T-cell (primary cell): ENCODE results near the gene C10orf90. TPM values are rescaled to one million over a fixed set of nuclear protein-coding genes. Genes with fewer than 3 reads are reported as not detected.
A peak's percentile ranks its signal among the peaks of the same experiment; 100 is the strongest.

Source experiments
- ATAC-seq, 4 experiments: fragments of 200-7000 bp in 3 of 4; fragments of 150-1000 bp in 1 of 4; cut with Tn5 transposase; replicated peaks in 1 of 4; 1 replicate in 3 of 4; 2 replicates in 1 of 4; pipeline ENCODE4 v1.10.0; 2021; ENCODE audit warnings: moderate library complexity in 3 of 4, mild to moderate bottlenecking in 2 of 4, moderate number of reproducible peaks in 1 of 4
- CTCF ChIA-PET, 2 donors: fragments of 300-600 bp; sonication (Branson Sonifier 250); formaldehyde crosslinking; loops; one replicate each; lab custom pipeline; 2022; ENCODE audit warnings: antibody characterized with exemption in 2 of 2; lab: Charles Lee
- POLR2A ChIA-PET, 2 donors: fragments of 300-600 bp; sonication (Branson Sonifier 250); formaldehyde crosslinking; loops; one replicate each; lab custom pipeline; 2022; ENCODE audit warnings: antibody characterized with exemption in 2 of 2; lab: Charles Lee
- DNase-seq, 35 experiments: peaks; one replicate each; pipeline versions ENCODE4 v3.0.0 to v3.0.0-alpha.2; 2013 to 2023
- H3K27ac ChIP-seq: one replicate; pipeline ENCODE4 v1.5.1; 2013; ENCODE audit warnings: low read length
- H3K27me3 ChIP-seq, 2 experiments: replicated peaks in 1 of 2; 1 replicate in 1 of 2; 2 replicates in 1 of 2; pipeline versions ENCODE4 v1.6.1 to v1.7.0; 2013; ENCODE audit warnings: low read length in 1 of 2, mixed read lengths in 1 of 2; ENCODE audit not compliant: control insufficient read depth in 2 of 2, insufficient read depth in 2 of 2; ENCODE audit errors: extremely low read depth in 1 of 2
- H3K36me3 ChIP-seq, 2 donors: 1 replicate in 1 of 2; 2 replicates in 1 of 2; pipeline versions ENCODE4 v1.6.1 to v1.7.0; 2013; ENCODE audit warnings: low read length in 1 of 2; ENCODE audit not compliant: control insufficient read depth in 2 of 2, insufficient read depth in 1 of 2; ENCODE audit errors: extremely low read depth in 1 of 2
- H3K4me1 ChIP-seq, 2 experiments: 1 replicate in 1 of 2; 2 replicates in 1 of 2; pipeline versions ENCODE4 v1.6.1 to v1.7.0; 2013; ENCODE audit warnings: low read length in 2 of 2, mixed read lengths in 1 of 2; ENCODE audit not compliant: insufficient read depth in 2 of 2, control insufficient read depth in 1 of 2; ENCODE audit errors: extremely low read depth in 1 of 2
- H3K4me3 ChIP-seq, 2 donors: 1 replicate in 1 of 2; 2 replicates in 1 of 2; pipeline versions ENCODE4 v1.5.1 to v1.7.0; 2013; ENCODE audit warnings: mild to moderate bottlenecking in 2 of 2, low read length in 1 of 2, moderate library complexity in 1 of 2; ENCODE audit not compliant: control insufficient read depth in 1 of 2; ENCODE audit errors: extremely low read depth in 1 of 2
- H3K9me3 ChIP-seq: 2 replicates; pipeline ENCODE4 v1.7.0; 2013
- H3K27ac Mint-ChIP-seq, 2 donors: one replicate each; pipeline ENCODE4 v1.8.0; 2020 to 2021; ENCODE audit warnings: mild to moderate bottlenecking in 2 of 2, mixed read lengths in 2 of 2
- H3K27me3 Mint-ChIP-seq, 2 donors: one replicate each; pipeline ENCODE4 v1.8.0; 2021 to 2022; ENCODE audit warnings: mixed read lengths in 2 of 2
- H3K36me3 Mint-ChIP-seq: one replicate; pipeline ENCODE4 v1.8.0; 2021; ENCODE audit warnings: mixed read lengths
- H3K4me1 Mint-ChIP-seq, 3 donors: one replicate each; pipeline ENCODE4 v1.8.0; 2020 to 2022; ENCODE audit warnings: mixed read lengths in 3 of 3, mild to moderate bottlenecking in 1 of 3
- H3K4me3 Mint-ChIP-seq, 3 donors: one replicate each; pipeline ENCODE4 v1.8.0; 2020 to 2022; ENCODE audit warnings: mild to moderate bottlenecking in 3 of 3, mixed read lengths in 3 of 3, moderate library complexity in 3 of 3
- H3K9me3 Mint-ChIP-seq, 3 donors: one replicate each; pipeline ENCODE4 v1.8.0; 2020 to 2022; ENCODE audit warnings: mixed read lengths in 3 of 3
- WGBS: methylation state at CpG from one replicate; pipeline ENCODE4 v1.1.5; 2013; ENCODE audit warnings: missing lambda C conversion rate; ENCODE audit not compliant: insufficient coverage; 5-methylcytosine and 5-hydroxymethylcytosine counted together
- total RNA-seq, 35 experiments: library from RNA in 6 of 35; stranded (reverse) in 6 of 35; fragments of 120-200 nt in 1 of 35; gene quantifications; one replicate each; pipeline versions ENCODE4 v1.2.1 to v1.2.4 and lab custom pipeline; 2013 to 2026

Gene C10orf90
- total RNA-seq, 5 donors from 2014 or later (not counting 1 experiment from before 2014, with no cell fraction given), result not detected

DNA sequence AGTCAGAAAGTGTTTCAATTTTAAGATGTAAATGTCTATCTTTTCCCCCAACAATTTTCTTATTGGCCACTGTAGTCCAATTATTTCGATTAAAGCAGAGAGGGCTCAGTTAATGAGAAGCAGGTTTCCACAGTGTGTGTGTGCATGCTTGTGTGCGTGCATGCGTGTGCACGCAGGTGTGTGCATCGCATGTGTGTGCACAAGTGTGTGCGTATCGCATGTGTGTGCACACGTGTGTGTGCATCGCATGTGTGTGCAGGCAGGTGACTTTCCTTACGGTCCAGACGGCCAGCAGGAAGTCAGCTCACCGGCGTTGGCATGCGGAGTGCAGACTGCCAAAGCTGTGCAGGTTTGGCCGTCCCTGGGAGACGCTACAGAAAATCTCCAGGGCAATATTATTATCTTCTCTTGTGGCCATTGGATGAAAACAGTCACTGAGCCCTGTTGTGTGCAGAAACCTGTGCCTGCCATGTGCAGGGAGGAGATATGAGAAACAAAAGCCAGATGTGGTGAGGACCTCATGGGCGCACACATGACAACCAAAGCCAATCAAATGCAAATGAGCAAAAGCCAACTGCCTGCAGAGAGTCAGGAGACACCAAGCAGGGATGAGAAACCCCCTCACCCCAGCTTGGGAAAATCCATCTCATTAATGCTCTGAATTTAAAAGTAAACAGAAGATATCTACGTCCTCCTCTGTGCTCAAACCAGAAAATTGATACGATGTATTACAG is 70.4 kb downstream of the C10orf90 start:
- Histone ChIP-seq H3K27me3 (peaks cover 3 to 7% of the 10 kb centered on the region in 2 experiments), H3K4me1 (no peaks in the 10 kb centered on the region), H3K9me3 (no peaks in the 10 kb centered on the region), H3K4me3 (no peak overlapping the region), H3K27ac (no peak overlapping the region), H3K36me3 (no peaks in the 10 kb centered on the region)
- no peaks in the 10 kb centered on the region for H3K36me3 Mint-ChIP-seq
- H3K4me3 Mint-ChIP-seq, result no peak overlapping the region
- no peak overlapping the region for H3K27ac Mint-ChIP-seq
- WGBS, result 92% methylated on average over 14 of the region's 19 CpGs
- DNase-seq, result no peak
- no peaks in the 10 kb centered on the region for H3K4me1 Mint-ChIP-seq
- H3K9me3 Mint-ChIP-seq, result peaks cover 0 to 12% (median 3%) of the 10 kb centered on the region in 3 donors
- ChIA-PET CTCF (no interaction called here), POLR2A (no interaction called here)
- no peak for ATAC-seq
- peaks cover 1 to 4% of the 10 kb centered on the region in 2 donors for H3K27me3 Mint-ChIP-seq

DNA sequence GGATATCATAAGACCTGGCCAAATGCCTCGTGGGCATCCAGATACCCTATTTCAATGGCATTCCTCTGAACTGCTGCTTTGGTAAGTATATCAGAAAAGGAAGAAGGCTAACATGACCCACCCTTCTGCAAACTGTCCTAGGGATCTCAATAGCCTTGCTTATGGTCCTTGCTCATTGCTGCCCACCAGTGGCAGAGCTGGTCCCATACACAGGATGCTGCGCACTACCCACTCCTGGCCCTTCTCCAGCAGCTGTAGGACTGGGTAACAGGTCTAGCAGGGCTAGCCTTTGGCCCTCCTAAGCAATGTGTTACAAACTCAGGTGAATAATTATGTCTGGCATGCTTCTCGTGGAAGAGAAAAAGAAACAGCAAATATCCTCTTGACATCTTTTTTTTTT is 72.5 kb downstream of the C10orf90 start:
- Histone ChIP-seq H3K4me3 (no peak overlapping the region), H3K4me1 (no peaks in the 10 kb centered on the region), H3K27ac (no peak overlapping the region), H3K36me3 (no peaks in the 10 kb centered on the region), H3K9me3 (no peaks in the 10 kb centered on the region), H3K27me3 (peaks cover 3 to 4% of the 10 kb centered on the region in 2 experiments)
- ChIA-PET POLR2A (no interaction called here), CTCF (no interaction called here)
- Mint-ChIP-seq H3K27ac (no peak overlapping the region), H3K4me3 (no peak overlapping the region), H3K27me3 (peaks cover 1 to 4% of the 10 kb centered on the region in 2 donors), H3K4me1 (no peaks in the 10 kb centered on the region), H3K36me3 (no peaks in the 10 kb centered on the region), H3K9me3 (peaks cover 0 to 9% (median 3%) of the 10 kb centered on the region in 3 donors)
- WGBS, result 40% methylated on average over 1 of the region's 3 CpGs
- ATAC-seq, result no peak
- DNase-seq, result peak in 1 of 35 experiments; percentile 12

DNA sequence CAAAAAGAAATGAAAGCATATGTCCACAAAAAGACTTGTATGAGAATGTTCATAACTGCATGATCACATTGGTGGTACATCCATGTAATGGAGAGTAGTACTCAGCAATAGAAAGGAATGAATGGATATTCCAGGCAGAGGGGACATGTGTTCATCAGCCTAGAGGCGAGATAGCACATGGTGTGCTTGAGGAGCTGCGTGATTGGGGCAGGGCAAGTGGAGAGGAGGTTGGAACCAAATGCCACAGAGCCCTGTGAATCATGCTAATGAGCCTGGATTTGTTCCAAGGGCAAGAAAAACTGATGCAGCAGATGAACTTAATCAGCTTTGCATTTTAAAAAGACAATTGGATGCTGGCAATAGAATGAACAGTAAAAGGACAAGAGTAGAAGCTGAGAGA is 73.3 kb downstream of the C10orf90 start:
- Histone ChIP-seq H3K27ac (no peak overlapping the region), H3K36me3 (no peaks in the 10 kb centered on the region), H3K4me3 (no peak overlapping the region), H3K4me1 (no peaks in the 10 kb centered on the region), H3K9me3 (no peaks in the 10 kb centered on the region), H3K27me3 (peaks cover 3 to 4% of the 10 kb centered on the region in 2 experiments)
- DNase-seq (no peak), ATAC-seq (no peak)
- WGBS, result 40% methylated on average over 2 of the region's 2 CpGs
- no peak overlapping the region for H3K4me3 Mint-ChIP-seq
- no peak overlapping the region for H3K27ac Mint-ChIP-seq
- H3K27me3 Mint-ChIP-seq, result peaks cover 0 to 4% of the 10 kb centered on the region in 2 donors
- no peaks in the 10 kb centered on the region for H3K4me1 Mint-ChIP-seq
- H3K9me3 Mint-ChIP-seq, result peaks cover 0 to 9% (median 0%) of the 10 kb centered on the region in 3 donors
- H3K36me3 Mint-ChIP-seq, result no peaks in the 10 kb centered on the region
- ChIA-PET POLR2A (no interaction called here), CTCF (no interaction called here)

DNA sequence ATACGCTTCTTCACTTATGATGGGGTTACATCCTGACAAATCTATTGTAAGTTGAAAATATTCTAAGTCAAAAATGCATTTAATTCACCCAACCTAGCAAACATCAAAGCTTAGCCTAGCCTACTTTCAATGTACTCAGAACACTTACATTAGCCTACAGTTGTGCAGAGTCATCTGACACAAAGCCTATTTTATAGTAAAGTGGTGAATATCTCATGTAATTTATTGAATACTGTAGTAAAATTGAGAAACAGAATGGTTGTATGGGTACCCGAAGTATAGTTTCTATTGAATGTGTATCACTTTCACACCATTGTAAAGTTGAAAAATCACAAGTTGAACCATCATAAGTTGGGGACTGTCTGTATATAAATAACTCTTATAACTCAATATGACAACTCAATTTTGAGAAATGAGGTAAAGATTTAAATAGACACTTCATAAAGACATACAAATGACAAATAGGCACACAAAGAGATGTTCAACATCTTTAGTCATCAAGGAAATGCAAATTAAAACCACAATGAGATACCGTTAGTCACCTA is 73.9 kb downstream of the C10orf90 start:
- WGBS, result no CpG with 5 or more reads among the region's 3 CpGs
- no peak overlapping the region for H3K27ac Mint-ChIP-seq
- no peaks in the 10 kb centered on the region for H3K4me1 ChIP-seq

DNA sequence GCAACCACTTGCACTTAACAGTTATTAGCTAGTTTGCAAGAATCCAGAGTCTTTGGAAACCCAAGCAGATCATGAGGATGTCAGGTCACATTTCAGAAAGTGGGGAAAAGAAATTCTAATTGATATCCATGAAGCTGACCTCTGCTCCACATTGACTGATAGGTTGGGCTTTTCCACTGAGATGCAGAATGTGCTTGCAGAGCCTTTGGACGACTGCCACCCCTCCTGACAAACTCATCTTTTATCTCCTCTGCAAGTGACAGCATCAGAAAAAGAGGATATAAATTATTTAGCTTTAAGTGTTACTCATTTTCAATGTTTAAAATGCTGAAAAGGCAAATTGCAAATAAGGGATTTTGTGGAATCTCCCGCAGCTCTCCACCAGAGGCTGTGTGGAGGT is 75.3 kb downstream of the C10orf90 start:
- POLR2A ChIA-PET, result no interaction called here
- ATAC-seq, result no peak
- Histone ChIP-seq H3K9me3 (no peaks in the 10 kb centered on the region), H3K4me1 (no peaks in the 10 kb centered on the region), H3K4me3 (no peak overlapping the region), H3K27me3 (peaks cover 3% of the 10 kb centered on the region in 2 experiments), H3K36me3 (no peaks in the 10 kb centered on the region), H3K27ac (no peak overlapping the region)
- Mint-ChIP-seq H3K27me3 (no peaks in the 10 kb centered on the region), H3K27ac (no peak overlapping the region), H3K4me1 (no peaks in the 10 kb centered on the region), H3K9me3 (peaks cover 0 to 9% (median 0%) of the 10 kb centered on the region in 3 donors), H3K36me3 (no peaks in the 10 kb centered on the region), H3K4me3 (no peak overlapping the region)
- WGBS, result no CpG with 5 or more reads among the region's 2 CpGs
- CTCF ChIA-PET, result no interaction called here
- no peak for DNase-seq

More for the DNA sequence above, 73.9 kb downstream of the C10orf90 start:
- peaks cover 0 to 9% (median 0%) of the 10 kb centered on the region in 3 donors for H3K9me3 Mint-ChIP-seq
- ATAC-seq, result no peak
- no peaks in the 10 kb centered on the region for H3K36me3 ChIP-seq
- ChIA-PET CTCF (no interaction called here), POLR2A (no interaction called here)
- H3K9me3 ChIP-seq, result no peaks in the 10 kb centered on the region
- H3K27me3 ChIP-seq, result peaks cover 3 to 4% of the 10 kb centered on the region in 2 experiments
- H3K27ac ChIP-seq, result no peak overlapping the region
- no peaks in the 10 kb centered on the region for H3K4me1 Mint-ChIP-seq
- H3K4me3 ChIP-seq, result no peak overlapping the region
- H3K4me3 Mint-ChIP-seq, result no peak overlapping the region
- peaks cover 0 to 4% of the 10 kb centered on the region in 2 donors for H3K27me3 Mint-ChIP-seq
- no peaks in the 10 kb centered on the region for H3K36me3 Mint-ChIP-seq
- DNase-seq, result no peak

DNA sequence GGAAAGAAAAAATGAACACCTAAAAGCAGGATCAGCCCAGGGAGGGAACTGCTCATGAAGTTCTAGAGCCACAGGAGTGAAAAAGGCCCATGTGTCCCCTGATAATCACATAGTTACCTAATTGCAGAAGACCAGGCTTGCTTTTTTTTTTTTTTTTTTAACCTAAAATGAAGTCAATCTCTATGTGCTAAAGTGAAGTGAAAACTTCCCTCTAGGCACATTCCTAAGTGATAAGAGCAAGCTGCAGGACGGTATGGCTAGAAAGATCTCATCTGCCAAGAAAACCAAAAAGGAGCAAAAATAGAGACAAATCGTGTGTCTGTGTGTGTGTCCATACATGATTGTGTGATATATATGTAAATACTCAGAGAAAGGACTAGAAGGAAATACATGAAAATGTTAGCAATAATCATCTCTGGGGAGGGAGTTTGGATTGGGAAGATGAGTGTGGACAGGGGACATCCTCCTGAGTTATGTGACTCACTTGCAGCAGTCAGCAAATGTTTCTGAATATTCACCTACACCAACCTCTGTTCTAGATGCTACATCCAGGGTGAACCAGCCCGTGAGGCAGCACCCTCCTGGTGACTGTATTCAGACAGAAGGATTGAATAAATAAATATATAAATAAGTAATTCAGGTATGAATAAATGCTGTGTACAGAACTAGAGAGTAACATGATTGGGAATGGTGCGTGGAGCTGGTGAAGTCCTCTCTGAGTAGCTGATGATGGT is 76.4 kb downstream of the C10orf90 start:
- Histone ChIP-seq H3K36me3 (no peaks in the 10 kb centered on the region), H3K27me3 (peaks cover 0 to 3% of the 10 kb centered on the region in 2 experiments), H3K4me1 (no peaks in the 10 kb centered on the region), H3K27ac (no peak overlapping the region), H3K9me3 (no peaks in the 10 kb centered on the region), H3K4me3 (no peak overlapping the region)
- Mint-ChIP-seq H3K9me3 (peaks cover 0 to 9% (median 0%) of the 10 kb centered on the region in 3 donors), H3K4me1 (no peaks in the 10 kb centered on the region), H3K36me3 (no peaks in the 10 kb centered on the region), H3K4me3 (no peak overlapping the region), H3K27me3 (no peaks in the 10 kb centered on the region), H3K27ac (no peak overlapping the region)
- ChIA-PET CTCF (no interaction called here), POLR2A (no interaction called here)
- WGBS, result 88% methylated on average over 2 of the region's 4 CpGs
- ATAC-seq (no peak), DNase-seq (no peak)
